Skeletal muscle tissue (tissue), 4 donors: ENCODE data around the gene MT4. TPM values are rescaled to one million over a fixed set of nuclear protein-coding genes. Genes with fewer than 3 reads are reported as not detected.

Source experiments
- H3K27ac ChIP-seq: one replicate; pipeline ENCODE4 v1.7.0; 2013; ENCODE audit warnings: mild to moderate bottlenecking, low read depth, low read length, inconsistent platforms
- H3K27me3 ChIP-seq, 3 donors: one replicate each; pipeline ENCODE4 v1.7.0; 2013; ENCODE audit warnings: low read length in 3 of 3; ENCODE audit not compliant: control insufficient read depth in 3 of 3, insufficient read depth in 3 of 3
- H3K36me3 ChIP-seq, 3 donors: one replicate each; pipeline ENCODE4 v1.7.0; 2013; ENCODE audit warnings: low read length in 3 of 3; ENCODE audit not compliant: control insufficient read depth in 3 of 3, insufficient read depth in 3 of 3
- H3K4me1 ChIP-seq, 3 donors: one replicate each; pipeline ENCODE4 v1.7.0; 2013; ENCODE audit warnings: low read length in 3 of 3, mild to moderate bottlenecking in 3 of 3; ENCODE audit not compliant: control insufficient read depth in 3 of 3, insufficient read depth in 3 of 3
- H3K4me3 ChIP-seq, 3 donors: one replicate each; pipeline ENCODE4 v1.7.0; 2013; ENCODE audit warnings: low read length in 3 of 3
- H3K9ac ChIP-seq, 3 donors: one replicate each; pipeline ENCODE4 v1.7.0; 2013; ENCODE audit warnings: low read length in 3 of 3, mild to moderate bottlenecking in 3 of 3, moderate library complexity in 2 of 3, low read depth in 1 of 3
- H3K9me3 ChIP-seq, 3 donors: one replicate each; pipeline ENCODE4 v1.7.0; 2013; ENCODE audit warnings: low read length in 3 of 3; ENCODE audit not compliant: control insufficient read depth in 3 of 3
- total RNA-seq: library from RNA; depleted of rRNA; stranded (reverse); fragments of >200 nt; gene quantifications from one replicate; pipeline ENCODE4 v1.2.3, GENCODE V29; 2014
- donor health status: Osteomylitis.

The MT4 gene
- total RNA-seq, 1 donor from 2014 or later: not detected

- Histone ChIP-seq H3K9ac (no peak overlapping the region), H3K9me3 (no peaks in the 10 kb centered on the region), H3K27ac (no peak overlapping the region), H3K4me1 (peaks cover 0 to 3% (median 3%) of the 10 kb centered on the region in 3 donors), H3K4me3 (no peak overlapping the region), H3K27me3 (peaks cover 0 to 9% (median 6%) of the 10 kb centered on the region in 3 donors), H3K36me3 (no peaks in the 10 kb centered on the region)
These were observed 6.7 kb upstream of the MT4 start for GRCh38 chr16:56558024-56558747.

- H3K27ac ChIP-seq: no peak overlapping the region
- no peaks in the 10 kb centered on the region for H3K36me3 ChIP-seq
- H3K27me3 ChIP-seq: peaks cover 0 to 9% (median 6%) of the 10 kb centered on the region in 3 donors
- H3K9me3 ChIP-seq: no peaks in the 10 kb centered on the region
- peaks cover 0 to 3% (median 3%) of the 10 kb centered on the region in 3 donors for H3K4me1 ChIP-seq
- H3K9ac ChIP-seq: no peak overlapping the region
- H3K4me3 ChIP-seq: no peak overlapping the region
These were observed 5.8 kb upstream of the MT4 start for GRCh38 chr16:56559109-56559508.

- peaks cover 0 to 3% (median 3%) of the 10 kb centered on the region in 3 donors for H3K4me1 ChIP-seq
- no peaks in the 10 kb centered on the region for H3K36me3 ChIP-seq
- no peak overlapping the region for H3K9ac ChIP-seq
- no peak overlapping the region for H3K4me3 ChIP-seq
- H3K9me3 ChIP-seq: no peaks in the 10 kb centered on the region
- peaks cover 0 to 6% (median 4%) of the 10 kb centered on the region in 3 donors for H3K27me3 ChIP-seq
- H3K27ac ChIP-seq: no peak overlapping the region
These were observed 4.4 kb upstream of the MT4 start for GRCh38 chr16:56560447-56560846.

- H3K4me1 ChIP-seq: peaks cover 0 to 3% (median 3%) of the 10 kb centered on the region in 3 donors
- H3K36me3 ChIP-seq: no peaks in the 10 kb centered on the region
- no peaks in the 10 kb centered on the region for H3K9me3 ChIP-seq
- H3K4me3 ChIP-seq: no peak overlapping the region
- peaks cover 0 to 4% (median 2%) of the 10 kb centered on the region in 3 donors for H3K27me3 ChIP-seq
- no peak overlapping the region for H3K9ac ChIP-seq
- H3K27ac ChIP-seq: no peak overlapping the region
These were observed 3.7 kb upstream of the MT4 start for GRCh38 chr16:56561126-56561525.

- H3K27me3 ChIP-seq: no peaks in the 10 kb centered on the region
- no peak overlapping the region for H3K9ac ChIP-seq
- H3K4me3 ChIP-seq: no peak overlapping the region
- no peak overlapping the region for H3K27ac ChIP-seq
- H3K4me1 ChIP-seq: no peaks in the 10 kb centered on the region
- H3K9me3 ChIP-seq: no peaks in the 10 kb centered on the region
- H3K36me3 ChIP-seq: no peaks in the 10 kb centered on the region
These were observed 5.1 kb downstream of the MT4 start for GRCh38 chr16:56569971-56570370.

GRCh38 chr16:56571525-56571924 lies 6.7 kb downstream of the MT4 start:
- Histone ChIP-seq H3K4me1 (no peaks in the 10 kb centered on the region), H3K4me3 (no peak overlapping the region), H3K9me3 (no peaks in the 10 kb centered on the region), H3K27me3 (no peaks in the 10 kb centered on the region), H3K9ac (no peak overlapping the region), H3K27ac (no peak overlapping the region), H3K36me3 (no peaks in the 10 kb centered on the region)

GRCh38 chr16:56574625-56575024 lies 9.8 kb downstream of the MT4 start:
- H3K4me3 ChIP-seq: no peak overlapping the region
- H3K27me3 ChIP-seq: no peaks in the 10 kb centered on the region
- H3K4me1 ChIP-seq: no peaks in the 10 kb centered on the region
- H3K36me3 ChIP-seq: no peaks in the 10 kb centered on the region
- H3K9me3 ChIP-seq: no peaks in the 10 kb centered on the region
- no peak overlapping the region for H3K9ac ChIP-seq
- H3K27ac ChIP-seq: no peak overlapping the region

- H3K27ac ChIP-seq: no peak overlapping the region
- H3K4me3 ChIP-seq: no peak overlapping the region
- H3K36me3 ChIP-seq: no peaks in the 10 kb centered on the region
- H3K9me3 ChIP-seq: no peaks in the 10 kb centered on the region
- H3K9ac ChIP-seq: no peak overlapping the region
- H3K27me3 ChIP-seq: no peaks in the 10 kb centered on the region
- H3K4me1 ChIP-seq: no peaks in the 10 kb centered on the region
These were observed 11.9 kb downstream of the MT4 start for GRCh38 chr16:56576585-56577299.

- Histone ChIP-seq H3K4me3 (no peak overlapping the region), H3K27me3 (no peaks in the 10 kb centered on the region), H3K9ac (no peak overlapping the region), H3K36me3 (no peaks in the 10 kb centered on the region), H3K4me1 (no peaks in the 10 kb centered on the region), H3K27ac (no peak overlapping the region), H3K9me3 (no peaks in the 10 kb centered on the region)
These were observed 12.4 kb downstream of the MT4 start for GRCh38 chr16:56577300-56577625.

GRCh38 chr16:56580391-56581048 lies 15.6 kb downstream of the MT4 start:
- H3K36me3 ChIP-seq: no peaks in the 10 kb centered on the region
- H3K4me3 ChIP-seq: no peak overlapping the region
- no peak overlapping the region for H3K9ac ChIP-seq
- no peaks in the 10 kb centered on the region for H3K4me1 ChIP-seq
- no peaks in the 10 kb centered on the region for H3K27me3 ChIP-seq
- H3K27ac ChIP-seq: no peak overlapping the region
- H3K9me3 ChIP-seq: no peaks in the 10 kb centered on the region
